VCaP (cell line): ENCODE data around the gene SENP8.

ENCODE experiments used
- H3K27ac ChIP-seq: fragments of 450-650 bp; 2 replicates; pipeline ENCODE4 v1.5.1; 2017
- CTCF ChIP-seq: fragments of 450-650 bp; conservative IDR thresholded peaks from 2 replicates; pipeline ENCODE4 v1.5.1; 2017; ENCODE audit warnings: mild to moderate bottlenecking, moderate library complexity

SENP8 gene

GRCh38 chr15:72160696-72161245 lies 42.6 kb downstream of the SENP8 start:
- H3K27ac ChIP-seq: no peak overlapping the region
- no peak for TF ChIP-seq CTCF

- H3K27ac ChIP-seq: no peak overlapping the region
- TF ChIP-seq CTCF: no peak
Measured at GRCh38 chr15:72161361-72162132, 43.3 kb downstream of the SENP8 start.

GRCh38 chr15:72162569-72162968 lies 44.4 kb downstream of the SENP8 start:
- TF ChIP-seq CTCF: no peak
- H3K27ac ChIP-seq: no peak overlapping the region

GRCh38 chr15:72163719-72164118 lies 45.5 kb downstream of the SENP8 start:
- TF ChIP-seq CTCF: no peak
- no peak overlapping the region for H3K27ac ChIP-seq

- no peak for TF ChIP-seq CTCF
- H3K27ac ChIP-seq: no peak overlapping the region
Measured at GRCh38 chr15:72166716-72167417, 48.7 kb downstream of the SENP8 start.

GRCh38 chr15:72167445-72167844 lies 49.2 kb downstream of the SENP8 start:
- H3K27ac ChIP-seq: no peak overlapping the region

More at GRCh38 chr15:72167445-72167844, 49.2 kb downstream of the SENP8 start:
- TF ChIP-seq CTCF: no peak
